Measurements from ENCODE around the gene MAP3K21. TPM values are rescaled to one million over a fixed set of nuclear protein-coding genes. Genes with fewer than 3 reads are reported as not detected.

Gene MAP3K21
- 1 to 10 TPM; 1.9 to 2.0 TPM for total RNA-seq

DNA sequence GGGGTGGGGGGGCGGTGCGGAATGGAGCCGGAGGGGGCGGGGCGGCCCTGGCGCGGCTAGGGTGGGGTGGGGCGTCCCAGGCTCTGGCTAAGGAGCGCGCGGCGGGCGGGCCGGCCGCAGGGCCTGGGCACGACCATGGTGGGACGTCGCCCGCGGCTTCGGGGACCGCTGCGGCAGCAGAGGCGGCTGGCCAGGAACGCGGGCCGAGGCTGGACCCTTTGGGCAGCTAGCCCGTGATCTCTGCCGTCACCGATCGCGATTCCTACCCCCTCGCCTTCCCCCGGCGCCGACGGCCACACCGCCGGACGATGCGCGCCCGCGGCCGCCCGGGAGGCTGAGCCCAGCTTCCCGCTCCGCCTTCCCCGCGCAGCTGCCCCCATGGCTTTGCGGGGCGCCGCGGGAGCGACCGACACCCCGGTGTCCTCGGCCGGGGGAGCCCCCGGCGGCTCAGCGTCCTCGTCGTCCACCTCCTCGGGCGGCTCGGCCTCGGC is at the start of gene MAP3K21:
Gene MAP3K21 (plus strand): TSS at position 74 of the 491 bp plus-strand sequence. CDS start 305 bp downstream, at position 379.

DNA sequence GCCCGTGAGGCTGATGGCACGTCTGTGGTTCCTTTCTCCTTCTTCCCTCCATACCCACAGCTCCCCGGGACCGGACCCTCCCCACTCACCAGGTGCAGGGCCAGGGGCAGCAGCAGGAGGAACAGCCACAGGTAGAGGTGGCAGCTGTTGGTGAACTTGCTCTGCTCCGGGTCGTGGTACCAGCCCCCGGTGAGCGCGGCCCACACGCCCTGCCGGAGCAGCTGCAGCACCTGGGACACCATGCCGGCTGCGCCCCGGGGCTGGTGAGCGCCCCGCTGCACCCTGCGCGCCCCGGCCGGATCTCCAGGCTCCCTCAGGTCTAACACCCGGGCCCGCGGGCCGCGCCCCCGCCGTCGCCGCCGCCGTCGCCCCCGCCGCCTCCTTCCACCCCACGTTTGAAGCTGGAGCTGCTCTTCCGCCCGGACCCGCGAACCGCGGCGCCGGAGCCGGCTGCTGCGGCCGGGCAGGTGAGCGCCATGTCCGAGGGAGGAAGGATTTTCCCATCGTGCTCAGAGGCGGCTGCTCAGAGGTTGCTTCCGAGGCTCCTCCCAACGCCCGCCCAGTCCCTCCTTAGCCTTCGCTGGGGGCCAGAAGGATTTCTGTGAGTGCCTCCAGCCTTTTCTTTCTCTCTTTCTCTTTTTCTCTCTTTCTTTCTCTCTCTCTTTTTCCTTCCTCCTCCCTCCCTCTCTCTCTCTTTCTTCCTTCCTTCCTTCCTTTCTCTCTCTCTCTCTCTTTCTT is 32.1 kb upstream of the MAP3K21 start, which contains the start of gene PCNX2:
Gene PCNX2 (minus strand): TSS at position 489 of the 738 bp plus-strand sequence. CDS start 247 bp downstream, at position 242.

Other genes starting within 250 kb of the MAP3K21 start
- gene PCNX2, start 32.0 kb upstream of the MAP3K21 start, total RNA-seq = 10 to 100 TPM; 28.9 to 29.5 TPM